HG03039 (cell line): Measurements from ENCODE around the gene FCGR1A.
A peak's percentile ranks its signal among the peaks of the same experiment; 100 is the strongest.
"Not testable (repeated sequence)": the region's sequence is repeated elsewhere in the genome, so short reads cannot be mapped to it uniquely, and the experiment has no call there.

Source experiments
- ATAC-seq: cut with Tn5 transposase; IDR thresholded peaks from one replicate; pipeline ENCODE4 v1.9.1; 2021; ENCODE audit warnings: mild to moderate bottlenecking, moderate library complexity; ENCODE audit not compliant: unreplicated experiment

FCGR1A gene

GRCh38 chr1:149782600-149782999 is at the start of gene FCGR1A:
TSS of gene FCGR1A (plus strand) at chr1:149782694. CDS start at chr1:149782744, 50 bp downstream.
- not testable (repeated sequence) for ATAC-seq

GRCh38 chr1:149732781-149733180 is 49.7 kb upstream of the FCGR1A start:
- ATAC-seq, result not testable (repeated sequence)

GRCh38 chr1:149734692-149735091 is 47.8 kb upstream of the FCGR1A start:
- ATAC-seq, result not testable (repeated sequence)

- not testable (repeated sequence) for ATAC-seq
Measured at GRCh38 chr1:149740148-149740581, 42.3 kb upstream of the FCGR1A start.

- ATAC-seq, result not testable (repeated sequence)
Measured at GRCh38 chr1:149740590-149741230, 41.8 kb upstream of the FCGR1A start.

- ATAC-seq, result not testable (repeated sequence)
Measured at GRCh38 chr1:149741914-149742313, 40.6 kb upstream of the FCGR1A start.

- ATAC-seq, result not testable (repeated sequence)
Measured at GRCh38 chr1:149746463-149747356, 35.8 kb upstream of the FCGR1A start.

GRCh38 chr1:149747359-149748143 is 34.9 kb upstream of the FCGR1A start:
- ATAC-seq, result not testable (repeated sequence)

- not testable (repeated sequence) for ATAC-seq
Measured at GRCh38 chr1:149748144-149748500, 34.4 kb upstream of the FCGR1A start.

GRCh38 chr1:149750562-149750961 is 31.9 kb upstream of the FCGR1A start:
- ATAC-seq, result not testable (repeated sequence)

GRCh38 chr1:149752186-149752585 is 30.3 kb upstream of the FCGR1A start:
- not testable (repeated sequence) for ATAC-seq

GRCh38 chr1:149753466-149753865 is 29.0 kb upstream of the FCGR1A start:
- ATAC-seq, result not testable (repeated sequence)

GRCh38 chr1:149755294-149755693 is 27.2 kb upstream of the FCGR1A start:
- not testable (repeated sequence) for ATAC-seq

- ATAC-seq, result not testable (repeated sequence)
Measured at GRCh38 chr1:149762294-149762693, 20.2 kb upstream of the FCGR1A start.

GRCh38 chr1:149764087-149764800 is 18.2 kb upstream of the FCGR1A start:
- ATAC-seq, result not testable (repeated sequence)

- not testable (repeated sequence) for ATAC-seq
Measured at GRCh38 chr1:149766241-149766640, 16.3 kb upstream of the FCGR1A start.

GRCh38 chr1:149769216-149769615 is 13.3 kb upstream of the FCGR1A start:
- ATAC-seq, result not testable (repeated sequence)

GRCh38 chr1:149770661-149771060 is 11.8 kb upstream of the FCGR1A start:
- not testable (repeated sequence) for ATAC-seq

- ATAC-seq, result peak; percentile 90
Measured at GRCh38 chr1:149771653-149772425, 10.7 kb upstream of the FCGR1A start.
